OCI-LY7 (cell line): ENCODE data around the gene USH2A. TPM values are rescaled to one million over a fixed set of nuclear protein-coding genes. Genes with fewer than 3 reads are reported as not detected.

Experiments used
- BruUV-seq: library from RNA; stranded (reverse); fragments of 400-500 nt; replicated peaks from 2 replicates; lab custom pipeline; 2021; lab: Mats Ljungman, UMichigan
- CTCF ChIA-PET: fragments of 300-600 bp; sonication (Branson Sonifier 250); formaldehyde crosslinking; loops from one replicate; lab custom pipeline; 2022; ENCODE audit warnings: antibody characterized with exemption; ENCODE audit not compliant: unreplicated experiment; lab: Charles Lee
- POLR2A ChIA-PET: fragments of 300-600 bp; sonication (Branson Sonifier 250); formaldehyde crosslinking; loops from one replicate; lab custom pipeline; 2022; ENCODE audit warnings: antibody characterized with exemption; lab: Charles Lee
- DNase-seq: peaks from one replicate; pipeline ENCODE4 v3.0.0-alpha.2; 2015; ENCODE audit warnings: low spot score
- H2AFZ ChIP-seq: fragments of 200-600 bp; sonication (generic), shearing (Covaris generic); 2 replicates; pipeline ENCODE4 v1.6.1; 2014; ENCODE audit warnings: mild to moderate bottlenecking, antibody characterized with exemption, low read length, moderate library complexity
- H3K27ac ChIP-seq: fragments of 200-600 bp; sonication (generic); 2 replicates; pipeline ENCODE4 v1.5.1; 2014; ENCODE audit warnings: mixed run types, low read depth, mild to moderate bottlenecking, moderate library complexity, low read length, inconsistent platforms; ENCODE audit not compliant: poor library complexity, severe bottlenecking
- H3K36me3 ChIP-seq: fragments of 200-600 bp; sonication (generic); 2 replicates; pipeline ENCODE4 v1.6.1; 2014; ENCODE audit warnings: mild to moderate bottlenecking, antibody characterized with exemption, low read length, moderate library complexity, mixed read lengths; ENCODE audit not compliant: insufficient read depth
- H3K4me1 ChIP-seq: fragments of 200-600 bp; sonication (generic); 2 replicates; pipeline ENCODE4 v1.5.1; 2014; ENCODE audit warnings: mild to moderate bottlenecking, low read length; ENCODE audit not compliant: insufficient read depth, poor library complexity, severe bottlenecking
- H3K4me2 ChIP-seq: fragments of 200-600 bp; sonication (generic); 2 replicates; pipeline ENCODE4 v1.6.1; 2014; ENCODE audit warnings: mild to moderate bottlenecking, low read length
- H3K4me3 ChIP-seq: fragments of 200-600 bp; sonication (generic); 2 replicates; pipeline ENCODE4 v1.5.1; 2014; ENCODE audit warnings: mild to moderate bottlenecking, low read depth, low read length; ENCODE audit not compliant: poor library complexity, severe bottlenecking
- H3K79me2 ChIP-seq: fragments of 200-600 bp; sonication (generic); 2 replicates; pipeline ENCODE4 v1.6.1; 2016; ENCODE audit warnings: low read depth, mild to moderate bottlenecking, low read length, moderate library complexity, mixed read lengths; ENCODE audit not compliant: insufficient read depth
- H3K9me2 ChIP-seq: fragments of 200-600 bp; sonication (generic); 2 replicates; pipeline ENCODE4 v1.6.1; 2016; ENCODE audit warnings: mild to moderate bottlenecking, low read length, mixed read lengths; ENCODE audit not compliant: insufficient read depth
- H3K9me3 ChIP-seq: fragments of 200-600 bp; sonication (generic); 2 replicates; pipeline ENCODE4 v1.6.1; 2014; ENCODE audit warnings: mild to moderate bottlenecking, mixed run types, low read length, mixed read lengths
- H4K20me1 ChIP-seq: fragments of 200-600 bp; sonication (generic); 2 replicates; pipeline ENCODE4 v1.6.1; 2014; ENCODE audit warnings: mild to moderate bottlenecking, antibody characterized with exemption, low read length, moderate library complexity, mixed read lengths; ENCODE audit not compliant: insufficient read depth
- EZH2phosphoT487 ChIP-seq: fragments of 200-600 bp; sonication (generic); IDR thresholded peaks from 2 replicates; pipeline ENCODE4 v1.6.1; 2018; ENCODE audit warnings: low read depth, borderline replicate concordance, mild to moderate bottlenecking, mixed run types, antibody characterized with exemption, low read length, moderate library complexity, mixed read lengths
- intact Hi-C: fragments of 100-400 bp; cut with micrococcal nuclease; formaldehyde crosslinking; loops from one replicate; pipeline ENCODE4 v1.10.0; 2022; ENCODE audit not compliant: unreplicated experiment
- total RNA-seq, 2 experiments: library from RNA; depleted of rRNA in 1 of 2; stranded (reverse); fragments of >200 nt in 1 of 2; shearing (Covaris generic) in 1 of 2; gene quantifications; 2 replicates each; pipeline ENCODE4 v1.2.3, GENCODE V29; 2014 to 2022
- TF ChIP-seq, protein P1 (sequence below): fragments of 200-600 bp; sonication (generic); conservative IDR thresholded peaks from 2 replicates; pipeline ENCODE4 v1.5.1; 2014; ENCODE audit warnings: mild to moderate bottlenecking, antibody characterized with exemption, low read length, moderate library complexity, mixed read lengths

USH2A gene
- total RNA-seq, 2 experiments from 2014 or later: not detected

DNA sequence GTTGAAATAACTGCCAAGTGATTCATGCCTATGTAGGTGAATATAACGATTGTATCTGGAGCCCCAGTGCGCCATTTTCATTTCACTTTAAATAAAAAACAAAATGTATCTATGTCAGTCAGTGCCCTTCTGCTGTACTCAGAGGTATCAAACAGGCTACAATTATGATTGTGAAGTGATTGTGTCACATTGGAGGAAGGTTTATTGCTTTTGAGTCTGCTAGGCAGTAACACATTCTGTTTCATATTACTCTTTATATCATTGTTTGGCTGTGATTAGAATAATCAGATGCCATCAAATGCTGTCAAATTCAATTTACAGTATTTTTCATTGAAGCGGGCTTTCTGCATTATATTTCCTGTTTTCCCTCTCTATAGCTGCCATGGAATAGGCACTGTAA, 684.2 kb downstream of the USH2A start:
- ChIA-PET POLR2A (no interaction called here), CTCF (no interaction called here)
- Histone ChIP-seq H2AFZ (no peak overlapping the region), H3K4me1 (no peaks in the 10 kb centered on the region), H3K79me2 (no peaks in the 10 kb centered on the region), H3K9me2 (no peaks in the 10 kb centered on the region), H3K27ac (no peak overlapping the region), H3K4me2 (no peak overlapping the region), H3K9me3 (no peaks in the 10 kb centered on the region), H3K36me3 (no peaks in the 10 kb centered on the region), H4K20me1 (no peaks in the 10 kb centered on the region), H3K4me3 (no peak overlapping the region)
- TF ChIP-seq, protein P1, sequence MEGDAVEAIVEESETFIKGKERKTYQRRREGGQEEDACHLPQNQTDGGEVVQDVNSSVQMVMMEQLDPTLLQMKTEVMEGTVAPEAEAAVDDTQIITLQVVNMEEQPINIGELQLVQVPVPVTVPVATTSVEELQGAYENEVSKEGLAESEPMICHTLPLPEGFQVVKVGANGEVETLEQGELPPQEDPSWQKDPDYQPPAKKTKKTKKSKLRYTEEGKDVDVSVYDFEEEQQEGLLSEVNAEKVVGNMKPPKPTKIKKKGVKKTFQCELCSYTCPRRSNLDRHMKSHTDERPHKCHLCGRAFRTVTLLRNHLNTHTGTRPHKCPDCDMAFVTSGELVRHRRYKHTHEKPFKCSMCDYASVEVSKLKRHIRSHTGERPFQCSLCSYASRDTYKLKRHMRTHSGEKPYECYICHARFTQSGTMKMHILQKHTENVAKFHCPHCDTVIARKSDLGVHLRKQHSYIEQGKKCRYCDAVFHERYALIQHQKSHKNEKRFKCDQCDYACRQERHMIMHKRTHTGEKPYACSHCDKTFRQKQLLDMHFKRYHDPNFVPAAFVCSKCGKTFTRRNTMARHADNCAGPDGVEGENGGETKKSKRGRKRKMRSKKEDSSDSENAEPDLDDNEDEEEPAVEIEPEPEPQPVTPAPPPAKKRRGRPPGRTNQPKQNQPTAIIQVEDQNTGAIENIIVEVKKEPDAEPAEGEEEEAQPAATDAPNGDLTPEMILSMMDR: no peak
- TF ChIP-seq EZH2phosphoT487: no peak
- no TSS peak for BruUV-seq
- intact Hi-C loops: no loop called here
- DNase-seq: no peak

GRCh38 chr1:215731699-215732098, 691.5 kb downstream of the USH2A start:
- Histone ChIP-seq H3K4me2 (no peak overlapping the region), H3K4me1 (no peaks in the 10 kb centered on the region), H4K20me1 (no peaks in the 10 kb centered on the region), H3K4me3 (no peak overlapping the region), H3K79me2 (no peaks in the 10 kb centered on the region), H3K9me3 (no peaks in the 10 kb centered on the region), H3K36me3 (no peaks in the 10 kb centered on the region), H3K9me2 (no peaks in the 10 kb centered on the region), H2AFZ (no peak overlapping the region), H3K27ac (no peak overlapping the region)
- ChIA-PET CTCF (no interaction called here), POLR2A (no interaction called here)
- no TSS peak for BruUV-seq
- TF ChIP-seq, protein P1: no peak
- no peak for TF ChIP-seq EZH2phosphoT487
- no peak for DNase-seq
- intact Hi-C loops: loop anchor here (2.0 kb wide), 1 partner anchor 19 kb away; no protein-coding TSS in a partner anchor

- H3K79me2 ChIP-seq: no peaks in the 10 kb centered on the region
- no peaks in the 10 kb centered on the region for H3K9me3 ChIP-seq
- no peaks in the 10 kb centered on the region for H3K9me2 ChIP-seq
- no peaks in the 10 kb centered on the region for H3K4me1 ChIP-seq
- no peak overlapping the region for H3K4me3 ChIP-seq
- ChIA-PET CTCF (no interaction called here), POLR2A (interaction anchor here (0.6 kb wide), 1 partner anchor 1000 kb away, joined by 6 read pairs; no protein-coding TSS in a partner anchor)
- no peak for DNase-seq
- H2AFZ ChIP-seq: no peak overlapping the region
- TF ChIP-seq EZH2phosphoT487: no peak
- TF ChIP-seq, protein P1: no peak
- no TSS peak for BruUV-seq
- H3K36me3 ChIP-seq: no peaks in the 10 kb centered on the region
- no peak overlapping the region for H3K4me2 ChIP-seq
- intact Hi-C loops: loop anchor here (2.0 kb wide), 1 partner anchor 18 kb away; no protein-coding TSS in a partner anchor
- no peak overlapping the region for H3K27ac ChIP-seq
- no peaks in the 10 kb centered on the region for H4K20me1 ChIP-seq
These were observed 692.6 kb downstream of the USH2A start for GRCh38 chr1:215730600-215730999.
